IMR-90 (cell line): ENCODE results near the gene CYP2D6. TPM values are rescaled to one million over a fixed set of nuclear protein-coding genes. Genes with fewer than 3 reads are reported as not detected.

Source experiments
- ATAC-seq: fragments of 200-7000 bp; cut with Tn5 transposase; 2 replicates; pipeline ENCODE4 v1.9.1; 2020; ENCODE audit warnings: low read depth, mild to moderate bottlenecking, moderate library complexity
- BruUV-seq: library from RNA; stranded (reverse); fragments of 400-500 nt; replicated peaks from 2 replicates; lab custom pipeline; 2021; lab: Mats Ljungman, UMichigan
- CTCF ChIA-PET: fragments of 300-600 bp; formaldehyde crosslinking; extraction: SDS; loops from one replicate; lab custom pipeline; 2021; ENCODE audit warnings: antibody characterized with exemption; lab: Yijun Ruan, JAX
- POLR2A ChIA-PET: fragments of 300-600 bp; sonication (Branson Sonifier 250); formaldehyde crosslinking; loops from one replicate; lab custom pipeline; 2022; ENCODE audit warnings: antibody characterized with exemption; ENCODE audit not compliant: unreplicated experiment; lab: Charles Lee
- DNase-seq: peaks from one replicate; pipeline ENCODE4 v3.0.0; 2013
- H2AFZ ChIP-seq: replicated peaks from 2 replicates; pipeline ENCODE3; 2013; ENCODE audit warnings: low read length, mild to moderate bottlenecking; ENCODE audit not compliant: poor library complexity
- H2AK5ac ChIP-seq: 2 replicates; pipeline ENCODE4 v1.6.1; 2013; ENCODE audit warnings: low read depth, low read length, inconsistent platforms
- H2AK9ac ChIP-seq: replicated peaks from 2 replicates; pipeline ENCODE3; 2013; ENCODE audit warnings: mild to moderate bottlenecking, low read depth, low read length, moderate library complexity; ENCODE audit not compliant: poor library complexity
- H2BK120ac ChIP-seq: 2 replicates; pipeline ENCODE4 v1.6.1; 2013; ENCODE audit warnings: low read depth, low read length, inconsistent platforms
- H2BK15ac ChIP-seq: 3 replicates; pipeline ENCODE4 v1.6.1; 2013; ENCODE audit warnings: low read depth, low read length, inconsistent platforms
- H2BK20ac ChIP-seq: 2 replicates; pipeline ENCODE4 v1.6.1; 2013; ENCODE audit warnings: low read depth, mild to moderate bottlenecking, inconsistent platforms, low read length, moderate library complexity
- H2BK5ac ChIP-seq: 2 replicates; pipeline ENCODE4 v1.6.1; 2013; ENCODE audit warnings: mild to moderate bottlenecking, low read depth, low read length, inconsistent platforms; ENCODE audit not compliant: poor library complexity, severe bottlenecking
- H3K14ac ChIP-seq: replicated peaks from 2 replicates; pipeline ENCODE4 v1.6.1; 2013; ENCODE audit warnings: low read depth, low read length, inconsistent platforms
- H3K18ac ChIP-seq: 2 replicates; pipeline ENCODE4 v1.6.1; 2013; ENCODE audit warnings: low read depth, low read length, control low read depth
- H3K23ac ChIP-seq: 2 replicates; pipeline ENCODE4 v1.6.1; 2013; ENCODE audit warnings: low read depth, low read length, inconsistent platforms
- H3K27ac ChIP-seq: 2 replicates; pipeline ENCODE4 v1.5.1; 2013; ENCODE audit warnings: mild to moderate bottlenecking, control low read depth, low read length; ENCODE audit not compliant: insufficient read depth
- H3K27me3 ChIP-seq: 2 replicates; pipeline ENCODE4 v1.6.1; 2013; ENCODE audit warnings: low read length; ENCODE audit not compliant: control insufficient read depth, insufficient read depth
- H3K36me3 ChIP-seq: 2 replicates; pipeline ENCODE4 v1.6.1; 2013; ENCODE audit warnings: low read length, mixed read lengths; ENCODE audit not compliant: control insufficient read depth, insufficient read depth
- H3K4ac ChIP-seq: 2 replicates; pipeline ENCODE4 v1.6.1; 2013; ENCODE audit warnings: low read depth, low read length, inconsistent platforms
- H3K4me1 ChIP-seq: 2 replicates; pipeline ENCODE4 v1.6.1; 2013; ENCODE audit warnings: low read length, mixed read lengths; ENCODE audit not compliant: control insufficient read depth, insufficient read depth
- H3K4me2 ChIP-seq: 2 replicates; pipeline ENCODE4 v1.6.1; 2013; ENCODE audit warnings: low read depth, mild to moderate bottlenecking, control low read depth, low read length, moderate library complexity
- H3K4me3 ChIP-seq: 2 replicates; pipeline ENCODE4 v1.5.1; 2013; ENCODE audit warnings: low read depth, mild to moderate bottlenecking, control low read depth, low read length, moderate library complexity; ENCODE audit not compliant: insufficient read depth
- H3K56ac ChIP-seq: 2 replicates; pipeline ENCODE4 v1.6.1; 2013; ENCODE audit warnings: low read length, inconsistent platforms; ENCODE audit not compliant: insufficient read depth; ENCODE audit errors: extremely low read depth
- H3K79me1 ChIP-seq, 2 experiments: 2 replicates each; pipeline ENCODE4 v1.6.1; 2013; ENCODE audit warnings: low read length in 2 of 2, inconsistent platforms in 1 of 2, low read depth in 1 of 2
- H3K9ac ChIP-seq: 2 replicates; pipeline ENCODE4 v1.6.1; 2013; ENCODE audit warnings: low read depth, low read length, control low read depth
- H3K9me1 ChIP-seq: 2 replicates; pipeline ENCODE4 v1.6.1; 2013; ENCODE audit warnings: low read length, inconsistent platforms; ENCODE audit not compliant: insufficient read depth
- H3K9me3 ChIP-seq: 2 replicates; pipeline ENCODE4 v1.6.1; 2013; ENCODE audit warnings: low read length; ENCODE audit not compliant: control insufficient read depth, insufficient read depth
- H4K20me1 ChIP-seq: 2 replicates; pipeline ENCODE4 v1.6.1; 2013; ENCODE audit warnings: low read length, inconsistent platforms; ENCODE audit not compliant: insufficient read depth
- H4K5ac ChIP-seq: 2 replicates; pipeline ENCODE4 v1.6.1; 2013; ENCODE audit warnings: mild to moderate bottlenecking, low read depth, low read length, control low read depth
- H4K8ac ChIP-seq, 2 experiments: 2 replicates each; pipeline ENCODE4 v1.6.1; 2013; ENCODE audit warnings: low read depth in 2 of 2, low read length in 2 of 2, control low read depth in 1 of 2, inconsistent platforms in 1 of 2
- H4K91ac ChIP-seq: 2 replicates; pipeline ENCODE4 v1.6.1; 2013; ENCODE audit warnings: low read depth, low read length, inconsistent platforms; ENCODE audit not compliant: insufficient read depth
- CHD1 ChIP-seq: IDR thresholded peaks from 2 replicates; pipeline ENCODE4 v1.6.1; 2012; ENCODE audit warnings: low read depth, low read length, improper control_type of control experiment
- MAFK ChIP-seq: IDR thresholded peaks from 2 replicates; pipeline ENCODE4 v1.6.1; 2012; ENCODE audit warnings: low read depth, low read length, improper control_type of control experiment
- MAZ ChIP-seq: IDR thresholded peaks from 2 replicates; pipeline ENCODE4 v1.6.1; 2012; ENCODE audit warnings: low read depth, mild to moderate bottlenecking, low read length, improper control_type of control experiment, moderate library complexity, borderline replicate concordance
- MXI1 ChIP-seq: IDR thresholded peaks from 2 replicates; pipeline ENCODE4 v1.6.1; 2012; ENCODE audit warnings: low read depth, mild to moderate bottlenecking, low read length, moderate library complexity, borderline replicate concordance
- RAD21 ChIP-seq: IDR thresholded peaks from 2 replicates; pipeline ENCODE4 v1.6.1; 2012; ENCODE audit warnings: low read length, improper control_type of control experiment
- RCOR1 ChIP-seq: IDR thresholded peaks from 2 replicates; pipeline ENCODE4 v1.6.1; 2012; ENCODE audit warnings: mild to moderate bottlenecking, low read length, improper control_type of control experiment; ENCODE audit not compliant: insufficient replicate concordance
- WGBS, 2 experiments: methylation state at CpG; one replicate each; pipeline versions ENCODE4 v1.1.5 to v1.1.7; 2013; ENCODE audit warnings: missing lambda C conversion rate in 2 of 2; ENCODE audit not compliant: insufficient read length in 1 of 2; ENCODE audit errors: extremely low coverage in 2 of 2; 5-methylcytosine and 5-hydroxymethylcytosine counted together
- dilution Hi-C: fragments of 300-500 bp; cut with HindIII; formaldehyde crosslinking; loops from one replicate; pipeline ENCODE4 v1.14.3; 2018; ENCODE audit warnings: low sequenced_read_pairs; ENCODE audit not compliant: unreplicated experiment
- in situ Hi-C: fragments of 300-500 bp; cut with MboI; formaldehyde crosslinking; loops from 3 replicates; pipeline ENCODE4 v1.14.3; 2019; ENCODE audit warnings: low sequenced_read_pairs, inconsistent platforms, mixed read lengths
- intact Hi-C: fragments of 100-400 bp; cut with micrococcal nuclease; formaldehyde crosslinking; loops from 2 replicates; pipeline ENCODE4 v1.10.0; 2022
- polyA plus RNA-seq, 3 experiments: library from polyadenylated mRNA; depleted of rRNA; stranded (reverse); fragments of >200 nt; gene quantifications; 2 replicates each; pipeline ENCODE4 v1.2.3, GENCODE V29; 2012; ENCODE audit warnings: low replicate concordance in 1 of 3
- total RNA-seq: library from RNA; depleted of rRNA; stranded (reverse); fragments of >200 nt; gene quantifications from 2 replicates; pipeline ENCODE4 v1.2.3, GENCODE V29; 2012
- TF ChIP-seq, protein P1 (sequence below): fragments of 150-350 bp; IDR thresholded peaks from 2 replicates; pipeline ENCODE4 v1.6.1; 2017; ENCODE audit warnings: mild to moderate bottlenecking, antibody characterized with exemption, low read length, low read depth

Gene CYP2D6
- total and polyA plus RNA-seq, 2 of the 4 experiments (the other 2 are of a cell fraction) = under 0.01 to 0.24 TPM

DNA sequence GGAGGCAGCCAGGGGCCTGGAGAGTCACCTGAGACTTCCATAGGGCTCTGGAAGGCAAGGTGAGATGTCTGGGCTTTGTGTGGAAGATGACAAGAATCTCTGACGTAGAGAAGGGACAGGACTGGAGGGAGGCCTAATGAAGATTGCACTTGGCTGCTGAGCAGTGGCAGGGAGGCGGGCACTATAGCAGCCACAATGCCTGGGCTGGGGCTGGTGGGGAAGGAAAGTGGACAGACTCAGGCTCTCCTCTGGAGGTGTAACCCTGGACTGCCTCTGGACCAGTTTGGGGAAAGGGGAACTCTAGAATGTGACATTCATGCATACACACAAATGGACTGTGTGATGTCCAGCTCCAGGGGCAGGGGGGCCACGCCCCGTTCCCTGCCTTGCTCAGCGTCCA, 34.3 kb upstream of the CYP2D6 start:
- ChIA-PET POLR2A (no interaction called here), CTCF (no interaction called here)
- Histone ChIP-seq H2BK5ac (no peak overlapping the region), H2BK120ac (no peak overlapping the region), H3K79me1 (peaks cover 0 to 17% of the 10 kb centered on the region in 2 experiments; a peak in 2 of 4 replicates), H3K9me3 (no peaks in the 10 kb centered on the region), H2AK9ac (no peak overlapping the region), H3K4me3 (no peak overlapping the region), H2AK5ac (no peak overlapping the region), H2AFZ (peak overlapping the region; percentile 21), H3K14ac (no peak overlapping the region), H3K36me3 (peaks cover 23% of the 10 kb centered on the region), H3K56ac (no peak overlapping the region), H3K27ac (no peak overlapping the region), H4K8ac (no peak overlapping the region), H4K91ac (no peak overlapping the region), H3K18ac (no peak overlapping the region), H4K20me1 (peaks cover 11% of the 10 kb centered on the region; the same call in 1 of the 2 replicates), H2BK20ac (no peak overlapping the region), H3K4me1 (no peaks in the 10 kb centered on the region), H3K23ac (no peak overlapping the region), H3K4me2 (no peak overlapping the region), H3K27me3 (no peaks in the 10 kb centered on the region), H3K9me1 (peaks cover 12% of the 10 kb centered on the region), H2BK15ac (no peak overlapping the region), H4K5ac (no peak overlapping the region), H3K9ac (no peak overlapping the region), H3K4ac (no peak overlapping the region)
- WGBS, 2 experiments = 94% methylated on average over 2 of the region's 5 CpGs; no CpG with 5 or more reads in 1 of the 2 experiments
- no TSS peak for BruUV-seq
- intact Hi-C loops = loop anchor here (5.0 kb wide), 1 partner anchor 387 kb away; the partner anchor contains the start of gene SERHL2
- ATAC-seq (no peak), DNase-seq (no peak)
- TF ChIP-seq MAZ (no peak), RCOR1 (no peak), MXI1 (no peak), MAFK (no peak), CHD1 (no peak), RAD21 (no peak)
- TF ChIP-seq, protein P1, sequence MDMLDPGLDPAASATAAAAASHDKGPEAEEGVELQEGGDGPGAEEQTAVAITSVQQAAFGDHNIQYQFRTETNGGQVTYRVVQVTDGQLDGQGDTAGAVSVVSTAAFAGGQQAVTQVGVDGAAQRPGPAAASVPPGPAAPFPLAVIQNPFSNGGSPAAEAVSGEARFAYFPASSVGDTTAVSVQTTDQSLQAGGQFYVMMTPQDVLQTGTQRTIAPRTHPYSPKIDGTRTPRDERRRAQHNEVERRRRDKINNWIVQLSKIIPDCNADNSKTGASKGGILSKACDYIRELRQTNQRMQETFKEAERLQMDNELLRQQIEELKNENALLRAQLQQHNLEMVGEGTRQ = no peak
- dilution Hi-C loops = no loop called here
- in situ Hi-C loops = loop anchor here (5.0 kb wide), 1 partner anchor 277 kb away; no protein-coding TSS in a partner anchor
